PC-9 (cell line): Measurements from ENCODE around the gene TAS2R4. TPM values are rescaled to one million over a fixed set of nuclear protein-coding genes. Genes with fewer than 3 reads are reported as not detected.
A peak's percentile ranks its signal among the peaks of the same experiment; 100 is the strongest.

ENCODE experiments used
- BruUV-seq: library from RNA; stranded (reverse); fragments of 400-500 nt; replicated peaks from 2 replicates; lab custom pipeline; 2021; lab: Mats Ljungman, UMichigan
- CTCF ChIA-PET: fragments of 300-600 bp; sonication (Branson Sonifier 250); formaldehyde crosslinking; loops from one replicate; lab custom pipeline; 2022; ENCODE audit warnings: antibody characterized with exemption; lab: Charles Lee
- POLR2A ChIA-PET: fragments of 300-600 bp; sonication (Branson Sonifier 250); formaldehyde crosslinking; loops from one replicate; lab custom pipeline; 2022; ENCODE audit warnings: antibody characterized with exemption; ENCODE audit not compliant: unreplicated experiment; lab: Charles Lee
- DNase-seq, 2 experiments: peaks; one replicate each; pipeline versions ENCODE4 v3.0.0 to v3.0.0-alpha.2; 2015 to 2022; ENCODE audit warnings: mixed read lengths in 1 of 2
- H2AFZ ChIP-seq: fragments of 200-600 bp; sonication (generic); 2 replicates; pipeline ENCODE4 v1.8.1; 2017; ENCODE audit warnings: antibody characterized with exemption
- H3F3A ChIP-seq: fragments of 200-600 bp; sonication (generic); 2 replicates; pipeline ENCODE4 v1.8.1; 2017; ENCODE audit warnings: antibody characterized with exemption, mild to moderate bottlenecking, low read depth; ENCODE audit not compliant: insufficient read depth
- H3K27ac ChIP-seq: fragments of 200-600 bp; sonication (generic); 2 replicates; pipeline ENCODE4 v1.6.1; 2016; ENCODE audit warnings: mixed run types
- H3K27me3 ChIP-seq: fragments of 200-600 bp; sonication (generic); 2 replicates; pipeline ENCODE4 v1.6.1; 2016; ENCODE audit warnings: low read depth, mixed run types; ENCODE audit not compliant: insufficient read depth
- H3K36me3 ChIP-seq: fragments of 200-600 bp; sonication (generic); 2 replicates; pipeline ENCODE4 v1.6.1; 2016; ENCODE audit warnings: low read depth, mixed run types
- H3K4me1 ChIP-seq: fragments of 200-600 bp; sonication (generic); replicated peaks from 2 replicates; pipeline ENCODE4 v1.6.1; 2016; ENCODE audit warnings: mixed run types; ENCODE audit not compliant: insufficient read depth
- H3K4me2 ChIP-seq: fragments of 200-600 bp; sonication (generic); 2 replicates; pipeline ENCODE4 v1.6.1; 2017; ENCODE audit warnings: mixed run types
- H3K4me3 ChIP-seq: fragments of 200-600 bp; sonication (generic); 2 replicates; pipeline ENCODE4 v1.6.1; 2016; ENCODE audit warnings: mixed run types
- H3K79me2 ChIP-seq: fragments of 200-600 bp; sonication (generic); 2 replicates; pipeline ENCODE4 v1.6.1; 2017; ENCODE audit warnings: low read depth, mixed run types
- H3K9me2 ChIP-seq: fragments of 200-600 bp; sonication (generic); 2 replicates; pipeline ENCODE4 v1.8.1; 2017; ENCODE audit warnings: mild to moderate bottlenecking; ENCODE audit not compliant: insufficient read depth
- H3K9me3 ChIP-seq: fragments of 200-600 bp; sonication (generic); 2 replicates; pipeline ENCODE4 v1.8.1; 2016; ENCODE audit warnings: low read depth; ENCODE audit not compliant: insufficient read depth
- H4K20me1 ChIP-seq: fragments of 200-600 bp; sonication (generic); 2 replicates; pipeline ENCODE4 v1.8.1; 2017; ENCODE audit not compliant: insufficient read depth
- CTCF ChIP-seq: fragments of 200-600 bp; sonication (generic); conservative IDR thresholded peaks from 2 replicates; pipeline ENCODE4 v1.6.1; 2017; ENCODE audit warnings: mixed run types, antibody characterized with exemption, mild to moderate bottlenecking, moderate library complexity
- EZH2 ChIP-seq: fragments of 200-600 bp; sonication (generic); IDR thresholded peaks from 2 replicates; pipeline ENCODE4 v1.8.0; 2017; ENCODE audit warnings: antibody characterized with exemption, low read depth
- intact Hi-C: fragments of 100-400 bp; cut with micrococcal nuclease; formaldehyde crosslinking; loops from one replicate; pipeline ENCODE4 v1.10.0; 2022; ENCODE audit not compliant: unreplicated experiment
- total RNA-seq: library from RNA; stranded (reverse); gene quantifications from 2 replicates; pipeline ENCODE4 v1.2.3, GENCODE V29; 2021

TAS2R4 gene
- total RNA-seq, 1 experiment from 2014 or later, result 1.4 TPM

GRCh38 chr7:141738592-141739013 is 37.9 kb upstream of the TAS2R4 start:
- peak overlapping the region; percentile 86 for H2AFZ ChIP-seq
- H3K4me1 ChIP-seq, result peaks cover 27% of the 10 kb centered on the region
- intact Hi-C loops, result loop anchor here (1.0 to 2.0 kb wide), 6 partner anchors 36 to 723 kb away; partner anchors contain the start of genes AGK and DENND11
- TF ChIP-seq CTCF (no peak; the same call in 1 of the 2 replicates), EZH2 (no peak)
- TSS peak; percentile 66 for BruUV-seq
- peak overlapping the region; percentile 100 for H3K4me3 ChIP-seq
- 0 out of 2 replicates have a peak, but pooled peaks cover 5% of the 10 kb centered on the region for H4K20me1 ChIP-seq
- ChIA-PET CTCF (interaction anchor here (1.8 kb wide), 1 partner anchor 89 kb away, joined by 9 read pairs; no protein-coding TSS in a partner anchor), POLR2A (interaction anchor here (0.6 to 1.3 kb wide), 3 partner anchors 75 to 1573 kb away, joined by 6 to 8 read pairs (median 7); no protein-coding TSS in a partner anchor)
- peaks cover 3% of the 10 kb centered on the region; the same call in 1 of the 2 replicates for H3F3A ChIP-seq
- peak overlapping the region; percentile 73 for H3K27ac ChIP-seq
- H3K79me2 ChIP-seq, result peaks cover 31% of the 10 kb centered on the region
- DNase-seq, result no peak
- H3K27me3 ChIP-seq, result no peaks in the 10 kb centered on the region
- no peaks in the 10 kb centered on the region for H3K9me3 ChIP-seq
- no peaks in the 10 kb centered on the region for H3K9me2 ChIP-seq
- H3K4me2 ChIP-seq, result peak overlapping the region; percentile 97
- H3K36me3 ChIP-seq, result peaks cover 30% of the 10 kb centered on the region

GRCh38 chr7:141739250-141739649 is 37.2 kb upstream of the TAS2R4 start:
- Histone ChIP-seq H3K27me3 (no peaks in the 10 kb centered on the region), H3K27ac (peak overlapping the region; percentile 73; the same call in 1 of the 2 replicates), H3K79me2 (peaks cover 31% of the 10 kb centered on the region), H3K9me2 (no peaks in the 10 kb centered on the region), H3K4me2 (peak overlapping the region; percentile 97), H3K4me1 (peaks cover 27% of the 10 kb centered on the region), H3K4me3 (peak overlapping the region; percentile 100), H3K9me3 (no peaks in the 10 kb centered on the region), H2AFZ (no peak overlapping the region), H3F3A (peaks cover 3% of the 10 kb centered on the region; the same call in 1 of the 2 replicates), H3K36me3 (peaks cover 36% of the 10 kb centered on the region), H4K20me1 (0 out of 2 replicates have a peak, but pooled peaks cover 5% of the 10 kb centered on the region)
- ChIA-PET CTCF (interaction anchor here (1.8 kb wide), 1 partner anchor 89 kb away, joined by 9 read pairs; no protein-coding TSS in a partner anchor), POLR2A (no interaction called here)
- intact Hi-C loops, result loop anchor here (2.0 kb wide), 1 partner anchor 76 kb away; no protein-coding TSS in a partner anchor
- TF ChIP-seq EZH2 (no peak), CTCF (no peak)
- no peak for DNase-seq
- no TSS peak for BruUV-seq

GRCh38 chr7:141742229-141742628 is 34.2 kb upstream of the TAS2R4 start:
- peaks cover 65% of the 10 kb centered on the region for H3K36me3 ChIP-seq
- H3K4me3 ChIP-seq, result no peak overlapping the region
- TF ChIP-seq EZH2, result no peak
- no peak for TF ChIP-seq CTCF
- H3F3A ChIP-seq, result peaks cover 10% of the 10 kb centered on the region
- DNase-seq, result no peak
- no peaks in the 10 kb centered on the region for H3K9me2 ChIP-seq
- ChIA-PET CTCF (interaction anchor here (0.8 kb wide), 1 partner anchor 79 kb away, joined by 3 read pairs; no protein-coding TSS in a partner anchor), POLR2A (no interaction called here)
- H3K27ac ChIP-seq, result no peak overlapping the region
- no TSS peak for BruUV-seq
- peaks cover 31% of the 10 kb centered on the region for H3K79me2 ChIP-seq
- H3K27me3 ChIP-seq, result no peaks in the 10 kb centered on the region
- no peak overlapping the region for H2AFZ ChIP-seq
- no peak overlapping the region for H3K4me2 ChIP-seq
- peaks cover 10% of the 10 kb centered on the region for H4K20me1 ChIP-seq
- H3K4me1 ChIP-seq, result peaks cover 20% of the 10 kb centered on the region
- intact Hi-C loops, result no loop called here
- no peaks in the 10 kb centered on the region for H3K9me3 ChIP-seq
